Caco-2 (cell line): ENCODE results near the gene APOD. TPM values are rescaled to one million over a fixed set of nuclear protein-coding genes. Genes with fewer than 3 reads are reported as not detected.

Experiments
- BruUV-seq: library from RNA; stranded (reverse); fragments of 400-500 nt; replicated peaks from 2 replicates; lab custom pipeline; 2021; lab: Mats Ljungman, UMichigan
- CTCF ChIA-PET: fragments of 300-600 bp; sonication (Branson Sonifier 250); formaldehyde crosslinking; loops from one replicate; lab custom pipeline; 2022; ENCODE audit warnings: antibody characterized with exemption; lab: Charles Lee
- POLR2A ChIA-PET: fragments of 300-600 bp; sonication (Branson Sonifier 250); formaldehyde crosslinking; loops from one replicate; lab custom pipeline; 2022; ENCODE audit warnings: antibody characterized with exemption; lab: Charles Lee
- DNase-seq, 2 experiments: peaks; one replicate each; pipeline versions ENCODE4 v3.0.0 to v3.0.0-alpha.2; 2020 to 2022
- H3K27me3 ChIP-seq: replicated peaks from 2 replicates; pipeline ENCODE4 v1.6.0; 2011; ENCODE audit warnings: low read length; ENCODE audit not compliant: control insufficient read depth, insufficient read depth
- H3K36me3 ChIP-seq: 2 replicates; pipeline ENCODE4 v1.5.1; 2011; ENCODE audit warnings: low read length; ENCODE audit not compliant: control insufficient read depth, insufficient read depth
- H3K4me1 ChIP-seq: fragments of 250-450 bp; sonication (Bioruptor Pico); 2 replicates; pipeline ENCODE4 v1.5.1; 2020; ENCODE audit warnings: mild to moderate bottlenecking
- H3K4me3 ChIP-seq: 2 replicates; pipeline ENCODE4 v1.5.1; 2011; ENCODE audit warnings: low read depth, mild to moderate bottlenecking, control low read depth, low read length
- H3K9me3 ChIP-seq: fragments of 250-450 bp; sonication (Bioruptor Pico); 2 replicates; pipeline ENCODE4 v1.5.1; 2020; ENCODE audit warnings: mild to moderate bottlenecking, moderate library complexity
- H3K27ac Mint-ChIP-seq: one replicate; pipeline ENCODE4 v1.8.0; 2022; ENCODE audit warnings: mixed read lengths; ENCODE audit not compliant: unreplicated experiment
- H3K27me3 Mint-ChIP-seq: one replicate; pipeline ENCODE4 v1.8.0; 2022; ENCODE audit warnings: mixed read lengths; ENCODE audit not compliant: insufficient read depth, unreplicated experiment
- H3K36me3 Mint-ChIP-seq: one replicate; pipeline ENCODE4 v1.8.0; 2022; ENCODE audit warnings: mild to moderate bottlenecking, mixed read lengths; ENCODE audit not compliant: insufficient read depth, unreplicated experiment
- H3K4me1 Mint-ChIP-seq: one replicate; pipeline ENCODE4 v1.8.0; 2022; ENCODE audit warnings: low read depth, mixed read lengths; ENCODE audit not compliant: unreplicated experiment
- H3K4me3 Mint-ChIP-seq: one replicate; pipeline ENCODE4 v1.8.0; 2022; ENCODE audit warnings: mild to moderate bottlenecking, moderate library complexity, mixed read lengths; ENCODE audit not compliant: unreplicated experiment
- H3K9me3 Mint-ChIP-seq: one replicate; pipeline ENCODE4 v1.8.0; 2022; ENCODE audit warnings: mixed read lengths; ENCODE audit not compliant: unreplicated experiment
- intact Hi-C: fragments of 100-400 bp; cut with micrococcal nuclease; formaldehyde crosslinking; loops from one replicate; pipeline ENCODE4 v1.10.0; 2022; ENCODE audit not compliant: unreplicated experiment
- total RNA-seq: library from RNA; stranded (reverse); gene quantifications from 2 replicates; pipeline ENCODE4 v1.2.3, GENCODE V29; 2022
- TF ChIP-seq, protein P1 (sequence below), 2 experiments: fragments of 200-600 bp in 1 of 2; IDR thresholded peaks; 1 replicate in 1 of 2; 2 replicates in 1 of 2; pipeline versions ENCODE4 v1.5.1 to v1.8.0; 2011 to 2022; ENCODE audit warnings: antibody characterized with exemption in 1 of 2, control low read depth in 1 of 2, inconsistent platforms in 1 of 2, low read depth in 1 of 2, low read length in 1 of 2, mild to moderate bottlenecking in 1 of 2, moderate library complexity in 1 of 2; ENCODE audit not compliant: insufficient read depth in 1 of 2, severe bottlenecking in 1 of 2, unreplicated experiment in 1 of 2

Gene APOD
- total RNA-seq, 1 experiment from 2014 or later = 101 TPM

DNA sequence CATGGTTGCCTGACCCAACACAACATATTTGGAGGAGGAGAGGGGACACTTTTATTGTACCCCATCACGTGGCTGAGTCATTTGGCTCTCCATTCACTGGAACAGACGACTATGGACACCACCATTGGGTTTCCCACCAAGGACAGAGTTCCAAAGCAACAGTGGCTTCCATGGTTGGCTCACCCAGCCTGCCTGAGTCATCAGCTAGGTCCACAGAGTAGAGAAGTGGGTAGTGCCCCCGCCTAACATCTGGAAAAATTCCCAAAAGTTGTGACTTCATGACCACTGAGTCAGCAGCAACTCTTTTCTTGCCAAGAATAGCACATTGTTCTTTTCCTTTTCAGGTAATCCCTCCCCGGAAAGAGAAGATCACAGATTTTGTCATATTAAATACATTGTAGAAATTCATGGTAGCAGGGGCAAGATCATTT, 37.6 kb downstream of the APOD start:
- ChIA-PET CTCF (no interaction called here), POLR2A (no interaction called here)
- intact Hi-C loops = no loop called here
- H3K27ac Mint-ChIP-seq = peak overlapping the region; percentile 90
- peaks cover 9% of the 10 kb centered on the region for H3K36me3 Mint-ChIP-seq
- Histone ChIP-seq H3K4me3 (no peak overlapping the region), H3K36me3 (no peaks in the 10 kb centered on the region), H3K9me3 (no peaks in the 10 kb centered on the region), H3K27me3 (no peaks in the 10 kb centered on the region), H3K4me1 (peaks cover 61% of the 10 kb centered on the region)
- no peaks in the 10 kb centered on the region for H3K27me3 Mint-ChIP-seq
- H3K4me3 Mint-ChIP-seq = no peak overlapping the region
- peaks cover 55% of the 10 kb centered on the region for H3K4me1 Mint-ChIP-seq
- H3K9me3 Mint-ChIP-seq = no peaks in the 10 kb centered on the region
- TF ChIP-seq, protein P1, sequence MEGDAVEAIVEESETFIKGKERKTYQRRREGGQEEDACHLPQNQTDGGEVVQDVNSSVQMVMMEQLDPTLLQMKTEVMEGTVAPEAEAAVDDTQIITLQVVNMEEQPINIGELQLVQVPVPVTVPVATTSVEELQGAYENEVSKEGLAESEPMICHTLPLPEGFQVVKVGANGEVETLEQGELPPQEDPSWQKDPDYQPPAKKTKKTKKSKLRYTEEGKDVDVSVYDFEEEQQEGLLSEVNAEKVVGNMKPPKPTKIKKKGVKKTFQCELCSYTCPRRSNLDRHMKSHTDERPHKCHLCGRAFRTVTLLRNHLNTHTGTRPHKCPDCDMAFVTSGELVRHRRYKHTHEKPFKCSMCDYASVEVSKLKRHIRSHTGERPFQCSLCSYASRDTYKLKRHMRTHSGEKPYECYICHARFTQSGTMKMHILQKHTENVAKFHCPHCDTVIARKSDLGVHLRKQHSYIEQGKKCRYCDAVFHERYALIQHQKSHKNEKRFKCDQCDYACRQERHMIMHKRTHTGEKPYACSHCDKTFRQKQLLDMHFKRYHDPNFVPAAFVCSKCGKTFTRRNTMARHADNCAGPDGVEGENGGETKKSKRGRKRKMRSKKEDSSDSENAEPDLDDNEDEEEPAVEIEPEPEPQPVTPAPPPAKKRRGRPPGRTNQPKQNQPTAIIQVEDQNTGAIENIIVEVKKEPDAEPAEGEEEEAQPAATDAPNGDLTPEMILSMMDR (IDR thresholded peaks at IDR 0.05; ENCODE audit: insufficient read depth in 1 of 2, low read depth in 1 of 2, low read length in 1 of 2, severe bottlenecking in 1 of 2, unreplicated experiment in 1 of 2) = no peak
- no TSS peak for BruUV-seq
- no peak for DNase-seq

DNA sequence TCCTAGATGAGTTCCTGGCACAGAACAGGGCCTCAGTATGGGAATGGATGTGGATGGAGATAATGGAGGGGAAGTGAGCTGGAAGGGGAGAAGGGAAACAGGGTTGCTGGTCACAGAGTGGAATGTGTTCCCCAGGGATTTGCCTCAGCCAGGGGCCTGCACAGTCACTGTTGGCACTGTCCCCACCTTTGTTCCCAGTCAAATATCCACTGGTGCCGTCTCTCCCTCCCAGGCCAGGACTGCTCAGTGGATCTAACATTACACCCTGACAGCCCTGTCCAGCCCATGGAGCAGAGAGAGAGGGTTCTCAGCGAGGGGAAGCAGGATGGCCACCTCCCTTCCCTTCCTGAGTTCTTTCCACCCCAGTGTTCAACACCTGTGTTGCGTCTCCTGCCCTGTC, 39.1 kb downstream of the APOD start:
- H3K36me3 ChIP-seq = no peaks in the 10 kb centered on the region
- ChIA-PET CTCF (interaction anchor here (0.6 kb wide), 1 partner anchor 677 kb away, joined by 7 read pairs; no protein-coding TSS in a partner anchor), POLR2A (no interaction called here)
- no peak overlapping the region for H3K4me3 ChIP-seq
- peaks cover 53% of the 10 kb centered on the region for H3K4me1 ChIP-seq
- TF ChIP-seq, protein P1 (IDR thresholded peaks at IDR 0.05; ENCODE audit: insufficient read depth in 1 of 2, low read depth in 1 of 2, low read length in 1 of 2, severe bottlenecking in 1 of 2, unreplicated experiment in 1 of 2) = no peak
- intact Hi-C loops = no loop called here
- H3K9me3 ChIP-seq = no peaks in the 10 kb centered on the region
- Mint-ChIP-seq H3K27me3 (no peaks in the 10 kb centered on the region), H3K4me3 (peak overlapping the region; percentile 67), H3K36me3 (peaks cover 18% of the 10 kb centered on the region), H3K27ac (peak overlapping the region; percentile 90), H3K4me1 (peaks cover 41% of the 10 kb centered on the region), H3K9me3 (no peaks in the 10 kb centered on the region)
- no peaks in the 10 kb centered on the region for H3K27me3 ChIP-seq
- no peak for DNase-seq
- BruUV-seq = no TSS peak

DNA sequence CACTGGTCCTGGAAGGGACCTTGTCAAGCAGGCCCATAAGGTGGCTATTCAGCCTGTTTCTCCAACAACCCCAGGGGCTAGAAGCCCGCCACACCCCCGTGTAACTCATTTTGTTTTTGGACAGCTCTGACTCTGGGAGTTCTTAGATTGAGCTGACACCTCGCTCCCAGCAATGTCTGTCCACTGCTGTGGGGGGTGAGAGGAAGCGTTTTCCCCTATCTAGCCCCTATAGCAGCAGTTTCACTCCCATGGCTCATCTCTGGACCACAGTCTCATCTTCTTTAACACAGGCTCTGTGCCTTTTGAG, 39.6 kb downstream of the APOD start:
- DNase-seq = no peak
- TF ChIP-seq, protein P1 (IDR thresholded peaks at IDR 0.05; ENCODE audit: insufficient read depth in 1 of 2, low read depth in 1 of 2, low read length in 1 of 2, severe bottlenecking in 1 of 2, unreplicated experiment in 1 of 2) = no peak
- Mint-ChIP-seq H3K27me3 (no peaks in the 10 kb centered on the region), H3K9me3 (no peaks in the 10 kb centered on the region), H3K4me3 (peak overlapping the region; percentile 67), H3K4me1 (peaks cover 41% of the 10 kb centered on the region), H3K36me3 (peaks cover 22% of the 10 kb centered on the region), H3K27ac (peak overlapping the region; percentile 90)
- no peak overlapping the region; the same call in 1 of the 2 replicates for H3K4me3 ChIP-seq
- H3K4me1 ChIP-seq = peaks cover 50% of the 10 kb centered on the region
- CTCF ChIA-PET = no interaction called here
- H3K9me3 ChIP-seq = no peaks in the 10 kb centered on the region
- intact Hi-C loops = no loop called here
- H3K27me3 ChIP-seq = no peaks in the 10 kb centered on the region
- BruUV-seq = no TSS peak
- H3K36me3 ChIP-seq = no peaks in the 10 kb centered on the region
- POLR2A ChIA-PET = no interaction called here
